Activated CD4-positive, alpha-beta T cell treated with anti-CD3 and anti-CD28 coated beads, Interleukin-2, amount 10 ng/mL, durations not matched to agents 7 days and 5 days (primary cell): ENCODE data around the gene BAD. TPM values are rescaled to one million over a fixed set of nuclear protein-coding genes. Genes with fewer than 3 reads are reported as not detected.

Experiments
- CTCF ChIA-PET: fragments of 350-600 bp; sonication (Branson Sonifier 250); formaldehyde crosslinking; loops from one replicate; lab custom pipeline; 2021; ENCODE audit warnings: antibody characterized with exemption; lab: Charles Lee
- POLR2A ChIA-PET: fragments of 350-600 bp; sonication (Branson Sonifier 250); formaldehyde crosslinking; loops from one replicate; lab custom pipeline; 2021; ENCODE audit warnings: antibody characterized with exemption; lab: Charles Lee
- DNase-seq: peaks from one replicate; pipeline ENCODE4 v3.0.0-alpha.2; 2020
- H3K27ac Mint-ChIP-seq: one replicate; pipeline ENCODE4 v1.8.0; 2021; ENCODE audit warnings: mild to moderate bottlenecking, moderate library complexity, mixed read lengths
- H3K27me3 Mint-ChIP-seq: one replicate; pipeline ENCODE4 v1.8.0; 2021; ENCODE audit warnings: mixed read lengths
- H3K36me3 Mint-ChIP-seq: one replicate; pipeline ENCODE4 v1.8.0; 2021; ENCODE audit warnings: low read depth, mixed read lengths
- H3K4me1 Mint-ChIP-seq: one replicate; pipeline ENCODE4 v1.8.0; 2021; ENCODE audit warnings: mixed read lengths
- H3K4me3 Mint-ChIP-seq: one replicate; pipeline ENCODE4 v1.8.0; 2021; ENCODE audit warnings: mild to moderate bottlenecking, moderate library complexity, mixed read lengths
- H3K9me3 Mint-ChIP-seq: one replicate; pipeline ENCODE4 v1.8.0; 2021; ENCODE audit warnings: mixed read lengths
- total RNA-seq, 2 experiments: library from RNA; stranded (reverse); gene quantifications; one replicate each; pipeline ENCODE4 v1.2.3, GENCODE V29; 2021

The BAD gene
- total RNA-seq, 2 experiments from 2014 or later, result 32.0 to 34.2 TPM

- H3K27ac Mint-ChIP-seq, result no peak overlapping the region
- peaks cover 22% of the 10 kb centered on the region for H3K4me1 Mint-ChIP-seq
- no peak for DNase-seq
- POLR2A ChIA-PET, result no interaction called here
- H3K9me3 Mint-ChIP-seq, result no peaks in the 10 kb centered on the region
- peaks cover 4% of the 10 kb centered on the region for H3K36me3 Mint-ChIP-seq
- peak overlapping the region; percentile 26 for H3K4me3 Mint-ChIP-seq
- H3K27me3 Mint-ChIP-seq, result peaks cover 43% of the 10 kb centered on the region
- CTCF ChIA-PET, result interaction anchor here (1.1 to 5.1 kb wide), 3 partner anchors 12 to 84 kb away, joined by 3 to 50 read pairs (median 5); partner anchors contain the start of genes ESRRA and FERMT3
Observed at GRCh38 chr11:64290352-64291261, 6.1 kb upstream of the BAD start.

DNA sequence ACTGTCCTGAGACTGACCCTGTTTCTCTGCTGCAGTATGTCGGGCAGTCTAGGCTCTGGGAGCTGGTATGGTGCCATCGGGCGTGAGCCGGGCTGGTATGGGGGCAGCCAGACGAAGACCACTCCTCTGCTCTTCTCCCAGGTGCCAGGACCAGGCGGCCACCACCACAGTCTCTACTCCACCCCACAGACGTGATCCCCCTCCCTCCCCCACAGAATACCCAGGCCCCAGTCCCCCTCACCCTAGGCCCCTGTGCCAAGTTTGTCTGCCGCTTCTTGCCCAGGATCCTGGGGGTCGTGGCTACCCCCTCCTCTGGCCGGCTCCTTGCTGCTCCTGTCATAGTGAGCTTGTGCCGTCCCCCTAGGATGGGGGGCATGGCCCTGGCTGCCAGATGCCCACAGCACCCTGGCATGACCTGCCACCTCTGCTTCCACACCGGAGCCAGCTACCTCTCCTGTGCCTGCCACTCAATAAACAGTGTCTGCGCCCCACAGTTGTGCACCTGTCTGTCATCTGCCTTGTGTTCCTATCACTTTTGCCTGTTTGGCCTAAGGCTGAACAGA is 4.6 kb upstream of the BAD start:
- ChIA-PET CTCF (interaction anchor here (0.8 to 5.1 kb wide), 3 partner anchors 10 to 14 kb away, joined by 3 to 50 read pairs (median 3); partner anchors contain the start of gene ESRRA), POLR2A (no interaction called here)
- peaks cover 24% of the 10 kb centered on the region for H3K4me1 Mint-ChIP-seq
- DNase-seq, result no peak
- H3K27me3 Mint-ChIP-seq, result peaks cover 30% of the 10 kb centered on the region
- H3K4me3 Mint-ChIP-seq, result no peak overlapping the region
- H3K36me3 Mint-ChIP-seq, result peaks cover 4% of the 10 kb centered on the region
- no peaks in the 10 kb centered on the region for H3K9me3 Mint-ChIP-seq
- no peak overlapping the region for H3K27ac Mint-ChIP-seq

DNA sequence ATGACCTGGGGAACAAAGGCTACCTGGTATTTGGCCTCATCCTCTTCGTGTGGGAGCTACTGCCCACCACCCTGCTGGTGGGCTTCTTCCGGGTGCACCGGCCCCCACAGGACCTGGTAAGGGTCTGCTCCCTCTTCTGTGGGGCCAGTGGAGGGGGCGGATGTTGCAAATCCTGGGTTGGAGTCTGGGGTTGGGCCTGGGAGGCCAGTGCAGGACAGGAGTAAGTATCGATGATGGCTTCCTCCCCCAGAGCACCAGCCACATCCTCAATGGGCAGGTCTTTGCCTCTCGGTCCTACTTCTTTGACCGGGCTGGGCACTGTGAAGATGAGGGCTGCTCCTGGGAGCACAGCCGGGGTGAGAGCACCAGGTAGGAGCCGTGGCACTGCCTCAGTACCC is 3.9 kb upstream of the BAD start:
- Mint-ChIP-seq H3K36me3 (peaks cover 4% of the 10 kb centered on the region), H3K4me1 (peaks cover 26% of the 10 kb centered on the region), H3K4me3 (no peak overlapping the region), H3K9me3 (no peaks in the 10 kb centered on the region), H3K27ac (no peak overlapping the region), H3K27me3 (peaks cover 22% of the 10 kb centered on the region)
- ChIA-PET CTCF (interaction anchor here (10.4 kb wide), 1 partner anchor 15 kb away, joined by 92 read pairs; the partner anchor contains the start of genes CATSPERZ and ESRRA), POLR2A (no interaction called here)
- DNase-seq, result no peak

DNA sequence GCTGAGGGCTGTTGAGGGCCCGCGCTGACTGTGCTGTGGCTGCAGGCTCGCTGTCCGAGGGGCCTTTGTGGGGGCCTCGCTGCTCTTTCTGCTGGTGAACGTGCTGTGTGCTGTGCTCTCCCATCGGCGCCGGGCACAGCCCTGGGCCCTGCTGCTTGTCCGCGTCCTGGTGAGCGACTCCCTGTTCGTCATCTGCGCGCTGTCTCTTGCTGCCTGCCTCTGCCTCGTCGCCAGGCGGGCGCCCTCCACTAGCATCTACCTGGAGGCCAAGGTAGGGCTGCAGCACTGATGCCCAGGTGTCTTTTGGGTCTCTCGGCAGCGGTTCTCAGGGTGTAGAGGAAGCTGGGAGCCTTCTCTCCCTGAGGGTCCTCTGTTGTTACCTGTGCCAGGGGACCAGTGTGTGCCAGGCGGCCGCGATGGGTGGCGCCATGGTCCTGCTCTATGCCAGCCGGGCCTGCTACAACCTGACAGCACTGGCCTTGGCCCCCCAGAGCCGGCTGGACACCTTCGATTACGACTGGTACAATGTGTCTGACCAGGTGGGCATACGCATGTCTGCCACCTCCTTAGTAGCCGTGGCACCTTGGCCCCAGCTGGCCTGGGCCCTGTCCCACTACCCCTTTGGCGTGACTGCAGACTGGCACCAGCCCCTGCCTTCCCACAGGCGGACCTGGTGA is 3.3 kb upstream of the BAD start:
- H3K4me3 Mint-ChIP-seq, result peak overlapping the region; percentile 15
- peaks cover 17% of the 10 kb centered on the region for H3K27me3 Mint-ChIP-seq
- CTCF ChIA-PET, result interaction anchor here (10.4 kb wide), 1 partner anchor 15 kb away, joined by 92 read pairs; the partner anchor contains the start of genes CATSPERZ and ESRRA
- no peak overlapping the region for H3K27ac Mint-ChIP-seq
- POLR2A ChIA-PET, result no interaction called here
- H3K4me1 Mint-ChIP-seq, result peaks cover 30% of the 10 kb centered on the region
- no peak for DNase-seq
- peaks cover 7% of the 10 kb centered on the region for H3K36me3 Mint-ChIP-seq
- H3K9me3 Mint-ChIP-seq, result no peaks in the 10 kb centered on the region

DNA sequence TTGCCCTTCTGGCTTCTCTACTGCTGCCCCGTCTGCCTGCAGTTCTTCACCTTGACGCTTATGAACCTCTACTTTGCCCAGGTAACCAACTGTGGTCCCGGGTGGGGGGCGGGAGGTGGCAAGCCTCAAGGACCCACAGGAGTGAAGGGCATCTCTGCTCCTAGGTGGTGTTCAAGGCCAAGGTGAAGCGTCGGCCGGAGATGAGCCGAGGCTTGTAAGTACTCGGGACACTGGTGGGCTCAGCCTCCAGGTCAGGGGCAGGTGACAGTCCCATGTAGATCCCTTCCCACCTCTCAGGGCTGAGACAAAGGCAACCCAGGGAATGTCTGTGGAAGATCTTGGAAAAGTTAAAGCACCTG is 2.3 kb upstream of the BAD start:
- Mint-ChIP-seq H3K4me3 (peak overlapping the region; percentile 83), H3K27me3 (peaks cover 13% of the 10 kb centered on the region), H3K36me3 (peaks cover 10% of the 10 kb centered on the region), H3K9me3 (no peaks in the 10 kb centered on the region), H3K27ac (peak overlapping the region; percentile 77), H3K4me1 (peaks cover 30% of the 10 kb centered on the region)
- POLR2A ChIA-PET, result no interaction called here
- no peak for DNase-seq
- CTCF ChIA-PET, result interaction anchor here (0.5 to 10.4 kb wide), 6 partner anchors 8 to 1015 kb away, joined by 4 to 92 read pairs (median 6); partner anchors contain the start of genes CATSPERZ and ESRRA

- H3K4me3 Mint-ChIP-seq, result peak overlapping the region; percentile 83
Observed at GRCh38 chr11:64285885-64286800, 1.7 kb upstream of the BAD start.

DNA sequence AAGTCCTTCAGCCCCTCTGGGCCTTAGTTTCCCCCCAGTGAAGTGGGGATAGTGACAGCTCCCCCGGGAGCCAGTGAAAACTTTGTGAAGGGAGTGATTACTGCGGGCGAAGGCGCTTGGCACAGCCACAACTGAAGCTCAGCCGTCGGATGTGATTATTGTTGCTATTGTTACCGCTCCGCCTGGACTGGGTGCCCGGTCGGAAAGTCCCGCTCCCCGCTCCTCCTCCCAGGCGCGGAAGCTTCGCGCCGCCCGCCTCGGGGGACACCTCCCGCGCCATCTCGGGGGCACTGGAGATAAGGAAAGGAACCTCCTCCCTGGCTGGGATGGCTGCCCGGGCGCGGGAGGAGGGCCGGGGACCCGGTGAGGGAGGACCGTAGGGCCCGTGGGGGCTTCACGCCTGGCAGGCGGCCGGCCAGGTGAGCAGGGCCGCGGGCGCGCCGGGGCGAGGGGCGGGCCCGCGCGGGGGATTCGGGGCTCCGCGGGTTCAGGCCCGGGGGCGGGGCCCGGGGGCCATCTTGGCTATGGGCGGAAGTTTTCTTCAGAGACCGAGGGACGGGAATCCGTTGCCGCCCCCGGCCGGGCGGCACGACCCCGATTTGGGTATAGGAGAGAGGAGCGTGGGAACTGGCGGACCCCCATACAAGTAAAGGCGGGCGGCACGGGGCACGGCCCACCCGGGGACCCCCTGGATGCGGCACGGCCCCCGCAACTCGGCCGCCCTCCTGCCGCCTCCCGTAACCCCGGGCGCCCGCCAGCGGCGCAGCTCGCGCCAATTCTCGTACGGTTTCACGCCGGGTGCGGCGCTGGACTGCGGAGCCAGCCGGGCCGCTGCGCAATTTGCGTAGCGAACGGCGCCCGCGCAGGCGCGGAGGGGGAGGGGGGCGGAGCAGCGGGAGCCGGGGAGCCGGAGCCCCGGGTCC is 758 bp upstream of the BAD start, which contains the start of gene GPR137:
TSS of gene GPR137 (plus strand) at position 887 of the 923 bp plus-strand sequence. CDS start 677 bp downstream, outside the sequence.
- peaks cover 4% of the 10 kb centered on the region for H3K27me3 Mint-ChIP-seq
- peak within 1 kb of the TSS; percentile 91 for H3K27ac Mint-ChIP-seq
- H3K4me1 Mint-ChIP-seq, result peaks cover 30% of the 10 kb centered on the region
- CTCF ChIA-PET, result interaction anchor here (0.7 to 10.4 kb wide), 11 partner anchors 9 to 81 kb away, joined by 3 to 92 read pairs (median 6); partner anchors contain the start of genes CATSPERZ, ESRRA and PLCB3
- peak within 1 kb of the TSS; percentile 83 for H3K4me3 Mint-ChIP-seq
- peak; percentile 88 for DNase-seq
- POLR2A ChIA-PET, result interaction anchor here (0.6 to 1.2 kb wide), 3 partner anchors 16 to 34 kb away, joined by 3 to 5 read pairs (median 4); partner anchors contain the start of genes PRDX5 and TRMT112
- peaks cover 14% of the 10 kb centered on the region for H3K36me3 Mint-ChIP-seq
- H3K9me3 Mint-ChIP-seq, result no peaks in the 10 kb centered on the region

More at GRCh38 chr11:64285885-64286800, 1.7 kb upstream of the BAD start:
- peak overlapping the region; percentile 77 for H3K27ac Mint-ChIP-seq
- ChIA-PET CTCF (interaction anchor here (0.5 to 10.4 kb wide), 6 partner anchors 12 to 1016 kb away, joined by 4 to 92 read pairs (median 8); partner anchors contain the start of genes CATSPERZ and ESRRA), POLR2A (interaction anchor here (0.6 kb wide), 1 partner anchor 35 kb away, joined by 3 read pairs; no protein-coding TSS in a partner anchor)
- peak; percentile 48 for DNase-seq
- H3K27me3 Mint-ChIP-seq, result peaks cover 13% of the 10 kb centered on the region
- peaks cover 34% of the 10 kb centered on the region for H3K4me1 Mint-ChIP-seq
- no peaks in the 10 kb centered on the region for H3K9me3 Mint-ChIP-seq
- H3K36me3 Mint-ChIP-seq, result peaks cover 14% of the 10 kb centered on the region

DNA sequence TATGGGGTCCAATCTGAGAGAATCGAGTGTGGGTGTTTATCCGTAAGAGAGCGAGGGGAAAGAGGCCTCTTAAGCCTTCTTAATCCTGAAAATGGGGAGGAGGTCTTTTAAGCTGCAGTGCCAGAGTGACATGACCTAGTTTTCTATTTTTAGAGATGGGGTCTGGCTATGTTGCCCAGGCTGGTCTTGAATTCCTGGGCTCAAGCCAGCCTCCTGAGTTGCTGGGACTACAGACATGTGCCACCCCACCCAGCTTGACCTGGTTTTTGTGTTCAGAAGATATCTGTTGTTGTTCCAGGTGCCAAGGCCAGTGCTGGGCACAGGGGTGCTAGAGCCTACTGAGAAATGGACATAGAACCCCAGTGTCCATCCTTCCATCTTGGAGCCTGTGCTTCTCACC is 1.4 kb downstream of the BAD start:
- CTCF ChIA-PET, result interaction anchor here (0.8 to 10.4 kb wide), 7 partner anchors 9 to 79 kb away, joined by 3 to 92 read pairs (median 5); partner anchors contain the start of genes CATSPERZ, ESRRA, FERMT3 and PLCB3
- H3K27ac Mint-ChIP-seq, result peak overlapping the region; percentile 61
- no peaks in the 10 kb centered on the region for H3K9me3 Mint-ChIP-seq
- peaks cover 30% of the 10 kb centered on the region for H3K4me1 Mint-ChIP-seq
- H3K27me3 Mint-ChIP-seq, result no peaks in the 10 kb centered on the region
- no peak for DNase-seq
- POLR2A ChIA-PET, result no interaction called here
- peak overlapping the region; percentile 82 for H3K4me3 Mint-ChIP-seq
- peaks cover 20% of the 10 kb centered on the region for H3K36me3 Mint-ChIP-seq

DNA sequence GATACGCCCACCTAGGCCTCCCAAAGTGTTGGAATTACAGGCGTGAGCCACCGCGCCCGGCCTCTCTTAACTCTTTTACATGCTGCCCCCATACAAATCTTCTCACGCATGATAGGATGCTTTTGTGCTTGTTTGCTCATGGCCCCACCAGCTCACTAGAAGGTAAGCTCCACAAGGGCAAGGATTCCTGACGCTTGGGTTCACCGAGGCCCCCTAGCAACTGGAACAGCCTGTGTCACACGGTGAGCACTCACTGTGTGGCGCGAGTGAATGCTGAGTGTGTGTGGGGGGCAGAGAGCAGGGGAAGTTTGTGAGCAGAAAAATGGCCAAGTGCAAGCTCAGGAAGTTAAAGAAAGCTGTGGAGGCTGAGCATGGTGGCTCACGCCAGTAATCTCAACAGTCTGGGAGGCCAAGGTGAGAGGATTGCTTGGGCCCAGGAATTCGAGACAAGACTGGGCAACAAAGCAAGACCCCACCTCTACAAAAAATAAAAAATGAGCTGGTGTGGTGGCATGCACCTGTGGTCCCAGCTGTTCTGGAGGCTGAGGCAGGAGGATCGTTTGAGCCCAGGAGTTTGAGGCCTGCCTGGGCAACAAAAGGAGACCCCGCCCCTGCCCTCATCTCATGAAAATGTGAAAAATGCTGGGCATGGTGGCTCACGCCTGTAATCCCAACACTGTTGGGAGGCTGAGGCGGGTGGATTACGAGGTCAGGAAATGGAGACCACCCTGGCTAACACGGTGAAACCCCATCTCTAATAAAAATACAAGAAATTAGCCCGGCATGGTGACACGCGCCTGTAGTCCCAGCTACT is 2.3 kb downstream of the BAD start:
- peaks cover 20% of the 10 kb centered on the region for H3K36me3 Mint-ChIP-seq
- H3K4me1 Mint-ChIP-seq, result peaks cover 28% of the 10 kb centered on the region
- CTCF ChIA-PET, result interaction anchor here (1.2 to 10.4 kb wide), 6 partner anchors 8 to 75 kb away, joined by 3 to 92 read pairs (median 10); partner anchors contain the start of genes CATSPERZ, ESRRA, FERMT3 and PLCB3
- peak overlapping the region; percentile 46 for H3K27ac Mint-ChIP-seq
- no peak overlapping the region for H3K4me3 Mint-ChIP-seq
- H3K27me3 Mint-ChIP-seq, result no peaks in the 10 kb centered on the region
- POLR2A ChIA-PET, result no interaction called here
- DNase-seq, result no peak
- H3K9me3 Mint-ChIP-seq, result no peaks in the 10 kb centered on the region
